SKM-1 treated with dmso at 0.1 percent for 144 hours (cell line): ENCODE measurements around the gene CYP17A1.
"Not testable (repeated sequence)": the region's sequence is repeated elsewhere in the genome, so short reads cannot be mapped to it uniquely, and the experiment has no call there.

Experiments
- DNase-seq: peaks from one replicate; lab custom pipeline; 2025; ENCODE audit not compliant: unreplicated experiment; lab: John Stamatoyannopoulos, UW

Gene CYP17A1

GRCh38 chr10:102838276-102838927 lies 1.2 kb upstream of the CYP17A1 start:
- peak; percentile 6 for DNase-seq

DNA sequence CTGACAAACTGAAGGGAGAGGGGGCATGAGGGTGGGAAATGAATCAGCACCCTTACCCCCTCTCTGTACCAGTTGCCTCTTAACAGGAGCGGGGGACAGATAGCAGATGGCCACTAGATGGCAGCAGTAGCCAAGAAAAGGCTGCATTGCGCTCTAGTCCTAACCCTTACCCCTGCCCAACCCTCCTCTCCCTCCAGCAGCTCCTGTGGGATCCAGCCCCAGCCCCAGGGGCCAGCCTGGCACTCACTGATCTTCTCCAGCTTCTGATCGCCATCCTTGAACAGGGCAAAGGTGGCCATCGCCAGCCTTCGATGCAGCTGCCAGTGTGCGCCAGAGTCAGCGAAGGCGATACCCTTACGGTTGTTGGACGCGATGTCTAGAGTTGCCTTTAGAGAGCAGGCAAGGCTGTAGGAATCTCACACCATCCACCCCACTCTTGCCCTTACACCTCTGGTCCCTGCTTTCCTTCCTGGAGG lies 2.2 kb downstream of the CYP17A1 start:
- DNase-seq, result peak; percentile 70

GRCh38 chr10:102834143-102834542 lies 3.1 kb downstream of the CYP17A1 start:
- DNase-seq, result no peak

GRCh38 chr10:102832987-102833386 lies 4.2 kb downstream of the CYP17A1 start:
- no peak for DNase-seq

DNA sequence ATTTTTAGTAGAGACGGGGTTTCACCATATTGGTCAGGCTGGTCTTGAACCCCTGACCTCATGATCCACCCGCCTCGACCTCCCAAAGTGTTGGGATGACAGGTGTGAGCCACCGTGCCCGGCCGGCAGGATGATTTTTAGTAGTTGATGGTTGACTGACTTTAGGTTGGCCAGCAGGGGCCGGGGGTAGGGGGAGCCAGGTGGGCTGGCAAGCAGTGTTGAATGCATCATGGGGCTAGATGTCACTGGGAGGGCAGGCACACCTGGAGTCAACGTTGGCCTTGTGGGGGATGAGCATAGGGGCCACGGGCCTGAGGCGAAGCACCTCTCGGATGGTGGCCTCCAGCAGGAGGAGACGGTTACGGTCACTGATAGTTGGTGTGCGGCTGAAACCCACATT lies 5.0 kb downstream of the CYP17A1 start:
- no peak for DNase-seq

DNA sequence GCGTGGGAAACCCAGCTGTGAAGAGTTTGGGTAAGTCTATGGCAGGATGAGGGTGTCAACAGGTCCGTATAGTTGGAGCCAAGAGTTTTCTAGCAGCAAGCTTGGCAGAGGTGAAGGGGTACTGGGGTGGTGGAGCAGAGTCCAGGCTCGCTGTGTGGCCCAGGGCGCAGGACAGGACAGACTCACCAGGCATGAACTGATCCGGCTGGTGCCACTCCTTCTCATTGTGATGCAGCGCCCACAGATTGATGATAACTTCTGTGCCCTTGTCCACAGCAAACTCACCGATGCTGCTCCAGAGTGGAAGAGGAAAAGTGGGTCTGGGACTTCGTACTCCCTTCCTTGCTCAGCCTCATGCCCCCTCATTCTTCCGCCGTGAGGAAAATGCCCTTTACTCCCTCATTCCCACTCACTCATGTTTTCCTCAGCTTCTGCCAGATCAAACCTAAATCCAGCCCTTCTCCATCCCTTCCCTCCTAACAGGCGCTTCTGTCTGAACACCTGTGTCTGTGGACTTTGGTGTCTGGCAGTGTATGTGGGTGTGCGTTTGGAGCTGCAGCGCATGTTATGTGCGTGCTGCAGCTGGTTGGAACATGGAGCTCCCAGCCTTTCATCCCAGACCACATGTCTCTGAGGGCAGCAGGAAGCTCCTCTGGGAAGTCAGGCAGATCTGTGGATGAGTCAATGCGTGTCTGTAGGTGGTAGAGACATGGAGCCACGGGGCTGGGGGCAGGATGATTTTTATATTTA lies 5.7 kb downstream of the CYP17A1 start:
- DNase-seq, result no peak

- DNase-seq, result no peak
These were observed 9.6 kb downstream of the CYP17A1 start for GRCh38 chr10:102827597-102827975.

DNA sequence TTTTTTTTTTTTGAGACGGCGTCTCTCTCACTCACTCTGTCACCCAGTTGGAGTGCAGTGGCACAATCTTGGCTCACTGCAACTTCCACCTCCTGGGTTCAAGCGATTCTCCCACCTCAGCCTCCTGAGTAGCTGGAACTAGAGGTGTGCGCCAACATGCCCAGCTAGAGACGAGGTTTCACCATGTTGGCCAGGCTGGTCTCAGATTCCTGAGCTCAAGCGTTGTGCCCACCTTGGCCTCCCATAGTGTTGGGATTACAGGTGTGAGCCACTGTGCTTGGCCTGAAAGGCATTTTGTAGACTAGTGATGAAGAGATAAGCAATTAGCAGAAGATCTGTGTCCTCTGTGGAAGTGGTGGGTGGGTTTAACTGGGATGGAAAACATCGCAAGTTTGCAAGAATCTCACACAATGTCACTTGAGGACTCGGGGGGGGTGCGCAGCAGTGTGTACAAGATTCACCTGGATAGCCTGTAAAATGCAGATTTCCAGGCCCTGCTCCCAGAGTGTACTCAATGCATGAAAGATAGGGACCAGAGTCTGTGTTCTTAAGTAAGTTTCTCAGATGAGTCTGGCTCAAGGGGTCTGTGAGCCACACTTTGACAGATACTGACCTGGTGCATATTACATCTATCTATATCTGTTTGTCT lies 10.9 kb downstream of the CYP17A1 start:
- DNase-seq, result no peak

GRCh38 chr10:102824664-102825063 lies 12.5 kb downstream of the CYP17A1 start:
- DNase-seq, result no peak

DNA sequence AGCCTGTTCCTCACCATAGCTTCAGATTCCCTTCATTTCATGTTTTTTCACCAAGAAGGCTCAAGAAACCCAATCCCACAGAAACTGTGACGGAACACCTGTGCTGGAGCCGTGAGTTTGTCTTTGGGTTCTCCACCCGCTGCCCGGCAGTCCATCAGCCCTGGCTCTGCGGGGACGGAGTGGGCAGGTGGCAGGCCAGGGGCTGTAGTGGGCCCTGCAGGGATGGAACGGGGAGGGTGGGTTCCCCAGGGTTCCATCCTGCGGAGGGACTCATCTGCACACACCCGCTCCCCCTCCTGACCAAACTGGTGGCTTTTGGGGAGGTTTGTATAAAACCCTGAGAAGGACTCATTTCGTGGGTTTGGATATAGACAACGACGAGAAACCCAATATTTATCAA lies 15.0 kb downstream of the CYP17A1 start:
- no peak for DNase-seq

- not testable (repeated sequence) for DNase-seq
These were observed 17.2 kb downstream of the CYP17A1 start for GRCh38 chr10:102820008-102820407.

GRCh38 chr10:102819054-102819453 lies 18.2 kb downstream of the CYP17A1 start:
- no peak for DNase-seq

DNA sequence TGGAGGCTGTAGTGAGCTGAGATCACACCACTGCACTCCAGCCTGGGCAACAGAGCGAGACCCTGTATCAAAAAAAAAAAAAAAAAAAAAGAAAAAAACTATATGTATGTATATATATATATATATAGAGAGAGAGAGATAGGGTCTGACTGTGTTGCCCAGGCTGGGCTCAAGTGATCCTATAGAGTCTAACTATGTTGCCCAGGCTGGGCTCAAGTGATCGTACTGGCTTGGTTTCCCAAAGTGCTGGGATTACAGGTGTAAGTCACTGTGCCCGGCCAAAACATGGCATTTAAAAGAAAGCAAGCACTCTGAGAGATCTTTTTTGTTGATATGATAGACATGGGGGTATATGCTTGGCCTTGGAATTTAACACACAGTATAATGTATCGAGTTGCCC lies 20.0 kb downstream of the CYP17A1 start:
- DNase-seq, result no peak

- DNase-seq, result peak; percentile 17
These were observed 21.2 kb downstream of the CYP17A1 start for GRCh38 chr10:102815790-102816549.

DNA sequence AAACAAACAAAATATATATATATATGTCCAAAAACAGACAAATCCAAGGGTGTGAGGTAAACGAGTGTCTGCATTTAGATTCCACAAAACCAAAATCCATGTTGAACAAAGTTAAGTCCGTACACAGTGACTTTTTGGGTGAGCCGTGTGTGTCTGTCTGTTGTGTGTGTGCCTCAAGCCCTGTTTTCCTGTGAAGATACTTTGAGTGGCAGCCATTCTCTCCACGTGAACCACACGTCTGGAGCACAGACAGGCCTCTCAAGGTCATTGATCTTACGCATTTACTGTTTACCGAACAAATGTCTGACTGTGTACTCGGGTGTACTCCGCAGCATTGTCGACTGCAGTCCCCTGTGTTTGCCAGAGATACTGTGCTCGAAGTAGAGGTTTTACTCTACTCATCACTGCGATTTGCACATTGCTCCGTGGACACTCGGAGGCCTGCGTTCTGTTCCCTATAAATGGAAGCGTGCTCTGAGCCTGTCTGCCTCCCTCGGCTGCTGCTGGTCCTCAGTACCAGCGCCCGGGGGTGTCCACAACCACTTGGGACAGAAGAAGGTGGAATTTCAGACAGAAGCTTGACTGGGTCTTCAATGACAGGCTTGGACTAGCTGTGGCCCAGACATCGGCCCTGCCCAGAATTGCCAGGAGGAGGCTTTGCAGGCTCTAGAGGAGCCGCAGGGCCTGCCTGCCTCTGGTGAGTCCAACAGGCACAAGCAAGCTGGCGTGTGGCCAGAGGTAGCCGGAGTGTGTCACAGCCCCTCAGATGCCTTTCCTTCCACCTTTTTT lies 22.1 kb downstream of the CYP17A1 start:
- DNase-seq, result no peak

DNA sequence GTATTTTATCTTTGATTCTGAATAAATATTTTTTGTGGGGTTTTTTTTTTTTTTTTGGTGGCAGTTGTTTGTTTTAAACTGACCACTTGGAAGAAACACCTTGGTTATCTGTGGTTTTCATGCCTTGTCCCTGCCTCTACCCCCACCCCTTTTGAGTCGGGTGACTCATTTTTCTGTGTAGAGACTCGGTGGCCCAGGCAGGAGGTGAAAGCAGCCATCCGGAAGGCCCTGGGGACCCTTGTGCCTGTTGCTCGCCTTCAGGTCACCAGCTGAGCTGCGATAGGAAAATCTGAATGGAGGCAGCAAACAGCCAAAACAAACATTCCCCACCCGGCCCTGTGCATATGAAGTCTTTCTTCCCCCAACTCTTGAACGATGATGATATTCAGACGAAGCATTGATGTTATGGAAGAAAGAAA lies 22.8 kb downstream of the CYP17A1 start:
- DNase-seq, result no peak

DNA sequence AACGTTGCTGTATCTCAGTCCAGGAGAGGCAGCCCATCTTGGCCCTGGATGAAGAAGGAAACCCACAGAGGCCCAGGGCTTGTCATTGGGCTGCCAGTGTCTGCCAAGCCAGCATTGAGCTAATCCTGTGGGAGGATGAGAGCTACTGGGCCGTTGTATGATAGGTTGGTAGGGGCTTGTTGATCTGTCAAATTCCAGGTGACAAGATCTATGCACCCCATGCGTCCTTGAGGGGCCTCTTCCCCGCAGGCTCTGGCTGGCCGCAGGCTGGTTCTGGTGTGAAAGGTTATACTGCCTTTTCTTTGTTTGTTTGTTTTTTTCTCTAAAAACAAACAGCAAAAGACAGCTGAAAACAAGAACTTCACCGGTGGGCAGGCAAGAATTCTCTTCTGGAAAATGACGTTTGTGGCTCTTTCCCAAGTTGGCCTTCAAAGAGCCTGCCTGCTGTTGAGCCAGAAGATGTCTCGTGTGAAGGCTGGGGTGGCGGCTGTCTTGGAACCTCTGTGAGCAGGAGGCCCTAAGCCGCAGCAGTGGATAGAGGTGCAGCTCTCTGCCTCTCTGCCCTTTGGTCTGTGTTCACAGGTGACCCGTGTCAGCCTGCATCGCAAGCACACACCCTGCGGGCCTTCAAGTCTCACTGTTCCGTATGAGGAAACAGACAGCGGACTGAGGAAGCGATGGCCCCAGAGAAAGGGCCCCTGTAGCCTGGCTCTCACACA lies 23.3 kb downstream of the CYP17A1 start:
- DNase-seq, result no peak

DNA sequence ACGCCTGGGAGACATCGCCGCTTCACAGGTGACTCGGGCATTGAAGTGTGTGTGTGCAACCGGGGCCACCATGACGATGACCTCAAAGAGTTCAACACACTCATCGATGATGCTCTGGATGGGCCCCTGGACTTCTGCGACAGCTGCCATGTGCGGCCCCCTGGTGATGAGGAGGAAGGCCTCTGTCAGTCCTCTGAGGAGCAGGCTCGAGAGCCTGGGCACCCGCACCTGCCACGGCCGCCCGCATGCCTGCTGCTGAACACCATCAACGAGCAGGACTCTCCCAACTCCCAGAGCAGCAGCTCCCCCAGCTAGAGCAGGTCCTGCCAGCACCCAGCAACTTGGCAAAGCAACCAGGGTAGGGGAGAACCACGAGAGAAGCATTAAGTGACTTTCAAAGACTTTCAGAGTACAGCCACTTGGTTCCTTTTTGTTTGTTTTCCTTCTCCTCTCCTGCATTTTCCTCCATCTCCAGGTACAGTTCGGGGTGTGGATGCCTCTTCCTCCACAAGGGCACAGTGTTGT lies 24.1 kb downstream of the CYP17A1 start:
- DNase-seq, result no peak

GRCh38 chr10:102812231-102812876 lies 24.9 kb downstream of the CYP17A1 start:
- DNase-seq, result peak; percentile 84
